Dendritic cell treated with granulocyte-macrophage colony-stimulating factor and Interleukin-4, amounts not matched to agents 40 ng/mL and 50 ng/mL, for 4 days (primary cell): ENCODE measurements around the gene ANKRD11.
"Not testable (repeated sequence)": the region's sequence is repeated elsewhere in the genome, so short reads cannot be mapped to it uniquely, and the experiment has no call there.

Experiments
- H3K27ac Mint-ChIP-seq: one replicate; pipeline ENCODE4 v1.8.0; 2022; ENCODE audit warnings: mild to moderate bottlenecking, mixed read lengths
- H3K27me3 Mint-ChIP-seq: one replicate; pipeline ENCODE4 v1.8.0; 2022; ENCODE audit warnings: mild to moderate bottlenecking, mixed read lengths
- H3K36me3 Mint-ChIP-seq: one replicate; pipeline ENCODE4 v1.8.0; 2022; ENCODE audit warnings: low read depth, mixed read lengths
- H3K4me1 Mint-ChIP-seq: one replicate; pipeline ENCODE4 v1.8.0; 2022; ENCODE audit warnings: low read depth, mixed read lengths
- H3K4me3 Mint-ChIP-seq: one replicate; pipeline ENCODE4 v1.8.0; 2022; ENCODE audit warnings: mild to moderate bottlenecking, moderate library complexity, mixed read lengths
- H3K9me3 Mint-ChIP-seq: one replicate; pipeline ENCODE4 v1.8.0; 2022; ENCODE audit warnings: mixed read lengths
- intact Hi-C: fragments of 100-400 bp; cut with micrococcal nuclease; formaldehyde crosslinking; loops from one replicate; pipeline ENCODE4 v1.15.0; 2022

Gene ANKRD11

DNA sequence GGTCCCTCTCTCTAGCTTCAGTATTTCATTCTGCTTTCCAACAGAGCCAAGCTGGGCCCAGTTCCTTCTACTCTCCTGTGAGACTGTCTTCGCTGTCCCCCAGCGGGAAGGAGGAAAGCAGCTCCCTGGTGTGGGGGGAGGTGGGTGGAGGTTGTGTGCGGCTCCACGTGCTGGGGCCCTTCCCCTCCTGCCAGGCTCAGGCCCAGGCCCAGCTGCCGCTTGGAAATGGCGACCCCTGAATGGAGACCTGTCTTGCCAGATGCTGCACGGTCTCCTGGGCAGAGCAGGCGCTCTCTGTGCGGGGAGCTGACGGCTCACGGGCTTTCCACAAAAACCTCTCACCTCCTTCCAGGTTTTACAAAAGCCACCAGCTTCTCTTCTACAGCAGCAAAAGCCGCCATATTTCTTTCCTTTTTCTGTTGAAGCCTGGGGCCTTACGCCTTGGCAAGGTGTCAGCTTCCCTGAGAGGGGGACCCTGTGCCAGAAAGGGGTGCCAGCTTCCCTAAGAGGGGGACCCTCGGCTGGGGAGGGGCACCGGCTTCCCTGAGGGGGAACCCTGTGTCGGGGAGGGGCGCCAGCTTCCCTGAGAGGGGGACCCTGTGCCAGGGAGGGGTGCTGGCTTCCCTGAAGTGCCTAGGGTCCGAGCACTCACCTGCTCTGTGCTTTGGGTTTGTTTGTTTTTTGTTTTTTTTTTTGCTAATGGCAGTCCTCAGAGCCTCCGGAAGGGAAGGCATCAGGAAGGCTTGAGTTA lies 225.4 kb downstream of the ANKRD11 start:
- no peak overlapping the region for H3K4me3 Mint-ChIP-seq
- peaks cover 9% of the 10 kb centered on the region for H3K4me1 Mint-ChIP-seq
- H3K27ac Mint-ChIP-seq = no peak overlapping the region
- intact Hi-C loops = no loop called here
- peaks cover 46% of the 10 kb centered on the region for H3K36me3 Mint-ChIP-seq
- peaks cover 3% of the 10 kb centered on the region for H3K27me3 Mint-ChIP-seq
- H3K9me3 Mint-ChIP-seq = no peaks in the 10 kb centered on the region

DNA sequence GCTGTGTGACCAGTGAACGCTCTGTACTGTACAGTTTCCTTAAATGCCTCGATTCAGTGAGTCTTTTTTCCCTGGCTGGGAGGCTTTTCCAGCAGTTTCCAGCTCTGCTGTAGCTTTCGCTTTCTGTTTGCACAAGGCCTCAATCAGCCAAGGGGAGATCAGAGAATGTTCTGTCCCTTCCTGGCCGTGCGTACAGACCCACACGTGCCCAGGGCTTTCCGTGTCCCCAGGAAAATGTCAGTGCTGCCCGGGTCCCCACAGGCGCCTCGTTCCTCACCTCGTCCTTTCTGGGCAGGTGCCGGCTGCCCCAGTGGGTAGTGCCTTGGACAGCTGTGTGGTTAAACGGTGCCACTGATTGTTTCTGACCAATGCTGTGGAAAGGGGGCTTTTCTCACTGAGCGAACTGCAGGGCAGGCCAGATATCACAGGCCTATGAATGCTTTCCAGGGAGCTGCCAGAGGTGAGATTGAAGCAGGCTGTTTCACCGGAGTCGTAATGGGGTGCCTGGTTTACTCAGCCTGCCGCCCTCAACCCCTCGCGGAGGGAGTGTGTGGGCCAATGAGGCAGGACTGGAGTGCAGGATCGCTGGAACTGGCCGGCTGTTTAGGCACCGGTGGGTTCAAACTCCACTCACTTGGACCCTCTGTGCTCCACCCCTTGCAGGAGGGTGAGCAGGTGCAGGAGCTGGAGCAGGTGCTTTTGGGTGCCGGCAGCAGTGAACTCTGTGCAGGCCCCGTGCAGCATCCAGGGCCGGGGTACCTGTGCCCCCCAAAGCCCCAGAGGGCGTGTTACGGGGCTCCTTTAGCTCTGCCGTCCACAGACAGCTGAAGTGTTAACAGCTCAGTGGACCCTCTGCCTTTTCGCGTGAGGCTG lies 228.4 kb downstream of the ANKRD11 start:
- Mint-ChIP-seq H3K27me3 (peaks cover 29% of the 10 kb centered on the region), H3K4me1 (peaks cover 21% of the 10 kb centered on the region), H3K27ac (no peak overlapping the region), H3K9me3 (no peaks in the 10 kb centered on the region), H3K4me3 (no peak overlapping the region), H3K36me3 (peaks cover 21% of the 10 kb centered on the region)
- intact Hi-C loops = no loop called here

DNA sequence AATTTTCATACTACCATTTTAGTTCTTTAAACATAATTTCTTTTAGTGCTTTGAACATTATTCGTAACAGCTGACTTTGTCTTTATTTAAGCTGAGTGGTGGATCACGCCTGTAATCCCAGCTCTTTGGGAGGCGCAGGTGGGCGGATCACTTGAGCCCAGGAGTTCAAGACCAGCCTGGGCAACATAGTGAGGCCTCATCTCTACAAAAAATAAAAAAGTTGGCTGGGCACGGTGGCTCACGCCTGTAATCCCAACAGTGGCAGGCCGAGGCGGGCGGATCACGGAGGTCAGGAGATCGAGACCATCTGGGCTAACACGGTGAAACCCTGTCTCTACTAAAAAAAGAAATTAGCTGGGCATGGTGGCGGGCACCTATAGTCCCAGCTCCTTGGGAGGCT lies 230.5 kb downstream of the ANKRD11 start:
- H3K36me3 Mint-ChIP-seq, intact Hi-C loops, H3K4me3 Mint-ChIP-seq, H3K27ac Mint-ChIP-seq, H3K9me3 Mint-ChIP-seq: not testable (repeated sequence)
- Mint-ChIP-seq H3K4me1 (peaks cover 34% of the 10 kb centered on the region), H3K27me3 (peaks cover 42% of the 10 kb centered on the region)

DNA sequence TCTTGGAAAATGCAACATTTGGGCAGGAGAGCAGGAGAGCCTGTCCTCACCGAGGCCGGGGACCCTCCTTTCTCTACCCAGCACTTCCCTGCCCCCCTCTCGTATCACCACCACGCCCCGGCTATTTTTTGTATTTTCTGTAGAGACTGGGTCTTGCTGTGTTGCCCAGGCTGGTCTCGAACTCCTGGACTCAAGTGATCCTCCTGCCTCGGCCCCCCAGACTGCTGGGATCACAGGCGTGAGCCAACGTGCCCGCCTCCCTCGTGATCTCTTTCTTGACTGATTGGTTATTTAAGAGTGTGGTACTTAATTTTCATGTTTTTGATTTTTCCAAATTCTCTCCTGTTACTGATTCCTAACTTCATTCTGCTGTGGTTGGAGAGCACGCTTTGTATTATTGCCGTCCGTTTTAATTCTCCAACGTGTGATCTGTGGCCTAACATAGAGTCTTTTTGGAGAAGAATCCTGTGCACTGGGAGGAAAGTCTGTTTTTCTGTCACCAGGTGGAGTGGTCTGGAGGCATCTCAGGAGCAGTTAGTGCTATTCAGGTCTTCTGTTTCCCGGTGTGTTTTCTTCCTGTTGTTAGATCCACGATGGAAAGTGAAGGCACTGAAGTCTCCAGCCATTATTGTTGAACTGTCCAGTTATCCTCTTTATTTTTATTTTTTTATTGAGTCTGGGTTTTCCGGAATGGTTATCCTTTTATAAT lies 232.4 kb downstream of the ANKRD11 start:
- peaks cover 42% of the 10 kb centered on the region for H3K27me3 Mint-ChIP-seq
- intact Hi-C loops = no loop called here
- H3K27ac Mint-ChIP-seq = peak overlapping the region; percentile 44
- no peaks in the 10 kb centered on the region for H3K36me3 Mint-ChIP-seq
- no peaks in the 10 kb centered on the region for H3K9me3 Mint-ChIP-seq
- H3K4me1 Mint-ChIP-seq = peaks cover 39% of the 10 kb centered on the region
- H3K4me3 Mint-ChIP-seq = peak overlapping the region; percentile 70

DNA sequence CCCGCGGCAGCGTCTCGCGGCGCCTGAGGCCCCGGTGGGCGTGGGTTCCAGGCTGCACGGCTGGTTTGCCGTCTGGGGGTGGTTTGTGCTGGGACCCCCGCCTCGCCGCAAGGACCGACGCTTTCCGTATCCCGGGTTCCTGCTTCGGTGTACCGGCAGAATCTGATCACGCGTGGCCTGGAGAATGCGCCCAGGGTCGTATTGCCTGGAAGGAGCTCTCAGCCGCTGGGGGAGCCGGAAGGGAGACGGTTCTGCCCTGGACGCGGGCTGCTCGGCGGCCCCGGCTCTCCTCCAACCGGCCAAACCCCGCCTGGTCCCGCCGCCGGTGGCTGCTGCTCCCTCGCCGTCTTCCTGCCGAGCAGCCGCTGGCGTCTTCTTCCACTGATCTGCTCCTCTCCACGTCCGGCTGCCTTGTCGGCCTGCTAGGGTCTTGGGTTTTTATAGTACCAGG lies 233.1 kb downstream of the ANKRD11 start:
- intact Hi-C loops = no loop called here
- H3K4me1 Mint-ChIP-seq = peaks cover 39% of the 10 kb centered on the region
- peaks cover 42% of the 10 kb centered on the region for H3K27me3 Mint-ChIP-seq
- H3K9me3 Mint-ChIP-seq = no peaks in the 10 kb centered on the region
- peak overlapping the region; percentile 70 for H3K4me3 Mint-ChIP-seq
- H3K27ac Mint-ChIP-seq = peak overlapping the region; percentile 44
- no peaks in the 10 kb centered on the region for H3K36me3 Mint-ChIP-seq

DNA sequence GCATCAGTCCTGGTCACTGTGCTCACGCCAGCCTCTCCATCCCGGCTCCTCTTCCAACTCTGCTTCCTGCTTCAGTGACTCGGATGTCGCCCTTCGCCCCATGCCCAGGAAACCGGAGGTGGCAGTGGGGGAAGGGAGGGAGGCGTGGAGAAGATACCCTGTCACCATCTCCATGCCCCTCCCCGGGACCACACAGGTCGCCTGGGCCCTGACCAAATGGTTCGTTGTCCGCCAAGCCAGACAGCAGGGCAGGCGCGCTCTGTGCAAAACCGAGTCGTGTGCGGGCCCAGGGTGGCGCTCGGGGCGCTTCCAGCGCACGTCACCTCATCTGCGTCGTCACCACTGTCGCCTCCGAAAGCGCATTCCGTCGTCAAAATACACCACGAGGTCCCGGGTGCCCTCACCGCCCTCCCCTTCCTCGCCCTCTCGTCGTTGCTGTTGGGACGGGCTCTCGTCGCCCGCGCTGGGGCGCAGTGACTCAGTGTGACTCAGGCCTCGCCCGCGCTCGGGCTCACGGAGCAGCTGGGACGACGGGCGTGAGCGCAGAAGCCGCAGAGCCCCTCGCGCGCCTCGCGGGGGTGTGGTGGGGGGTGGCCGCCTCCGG lies 233.6 kb downstream of the ANKRD11 start:
- intact Hi-C loops = no loop called here
- Mint-ChIP-seq H3K27ac (peak overlapping the region; percentile 44), H3K27me3 (peaks cover 43% of the 10 kb centered on the region), H3K36me3 (no peaks in the 10 kb centered on the region), H3K4me3 (peak overlapping the region; percentile 54), H3K9me3 (no peaks in the 10 kb centered on the region), H3K4me1 (peaks cover 34% of the 10 kb centered on the region)

DNA sequence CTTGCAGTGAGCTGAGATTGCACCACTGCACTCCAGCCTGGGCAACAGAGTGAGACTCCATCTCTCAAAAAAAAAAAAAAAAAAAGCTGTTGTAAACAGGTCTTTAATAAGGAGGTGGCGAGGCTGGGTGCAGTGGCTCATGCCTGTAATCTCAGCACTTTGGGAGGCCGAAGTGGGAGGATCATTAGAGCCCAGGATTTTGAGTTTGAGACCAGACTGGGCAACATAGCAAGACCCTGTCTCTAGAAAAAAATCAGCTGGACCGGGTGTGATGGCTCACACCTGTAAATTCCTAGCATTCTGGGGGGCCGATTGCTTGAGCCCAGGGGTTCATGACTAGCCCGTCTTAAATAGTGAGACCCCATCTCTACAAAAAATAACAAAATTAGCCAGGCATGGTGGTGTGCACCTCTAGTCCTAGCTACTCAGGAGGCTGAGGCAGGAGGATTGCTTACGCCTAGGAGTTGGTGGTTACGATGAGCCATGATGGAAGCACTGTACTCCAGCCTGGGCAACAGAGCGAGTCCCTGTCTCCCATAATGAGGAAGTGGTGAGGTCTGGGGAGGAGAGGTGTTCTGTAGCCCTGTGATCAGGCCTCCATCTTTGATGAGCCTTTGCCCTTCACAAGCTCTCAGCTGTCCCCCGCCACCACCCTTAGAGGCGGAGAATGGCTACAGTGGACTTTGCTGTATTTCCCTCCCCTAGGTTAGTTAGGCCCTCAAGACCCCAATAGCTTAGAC lies 236.6 kb downstream of the ANKRD11 start:
- Mint-ChIP-seq H3K36me3 (peaks cover 8% of the 10 kb centered on the region), H3K27me3 (peaks cover 47% of the 10 kb centered on the region), H3K4me1 (peaks cover 30% of the 10 kb centered on the region), H3K9me3 (peaks cover 13% of the 10 kb centered on the region), H3K27ac (no peak overlapping the region), H3K4me3 (no peak overlapping the region)
- intact Hi-C loops = no loop called here

DNA sequence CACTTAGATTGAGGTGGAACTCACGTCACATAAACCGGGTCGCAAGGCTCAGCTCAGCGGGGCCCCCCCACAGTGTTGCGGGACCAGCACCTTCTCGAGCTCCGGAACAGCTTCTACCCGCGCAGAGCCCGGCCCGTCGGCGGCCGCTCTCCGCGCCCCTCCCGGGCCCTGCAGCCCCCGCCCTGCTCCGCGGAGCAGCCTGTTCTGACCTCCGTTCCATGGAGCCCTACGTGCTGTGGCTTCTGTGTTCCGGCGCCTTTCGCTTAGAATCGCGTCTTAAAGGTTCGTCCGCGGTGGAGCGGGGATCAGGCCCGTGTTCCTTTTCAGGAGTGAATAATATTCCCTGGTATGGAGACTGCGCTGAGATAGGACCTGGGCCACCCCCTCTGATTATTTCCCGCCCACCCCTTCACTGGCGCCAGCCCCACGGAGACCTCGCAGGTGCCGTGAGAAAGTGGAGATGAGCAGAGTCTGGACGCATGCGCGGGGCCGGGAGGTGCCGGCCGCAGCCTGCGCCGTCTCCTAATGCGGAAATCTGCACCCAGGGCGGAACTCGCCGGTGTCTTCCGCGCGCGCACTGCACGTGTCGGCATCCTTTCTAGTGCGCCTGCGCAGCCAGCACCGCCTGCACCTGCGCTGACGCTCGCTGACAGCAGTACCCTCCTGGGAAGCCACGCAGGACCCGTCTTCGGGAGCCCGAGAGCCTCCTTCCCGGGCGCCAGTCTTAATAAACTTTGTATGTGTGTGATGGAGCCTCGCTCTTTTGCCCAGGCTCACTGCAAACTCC lies 242.0 kb downstream of the ANKRD11 start:
- intact Hi-C loops = no loop called here
- Mint-ChIP-seq H3K9me3 (peaks cover 13% of the 10 kb centered on the region), H3K27me3 (peaks cover 48% of the 10 kb centered on the region), H3K27ac (no peak overlapping the region), H3K4me1 (no peaks in the 10 kb centered on the region), H3K4me3 (peak overlapping the region; percentile 63), H3K36me3 (peaks cover 8% of the 10 kb centered on the region)

DNA sequence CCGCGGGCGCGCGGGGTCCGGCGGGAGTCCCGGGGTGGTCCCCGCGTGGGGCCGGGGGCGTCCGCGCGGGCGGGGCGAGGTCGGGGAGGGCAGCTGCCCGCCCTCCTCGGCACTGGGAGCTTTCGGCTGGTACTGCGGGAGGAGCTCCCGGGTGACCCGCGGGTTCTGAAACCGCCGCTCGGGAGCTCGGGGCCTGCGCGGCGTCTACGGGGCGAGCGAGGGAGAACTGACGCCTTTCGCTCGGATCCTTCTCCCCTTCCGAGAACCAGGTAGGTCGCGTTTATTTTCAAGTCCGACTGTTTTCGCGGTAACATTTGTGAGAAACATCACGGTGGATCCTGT lies 242.7 kb downstream of the ANKRD11 start:
- H3K4me1 Mint-ChIP-seq, intact Hi-C loops, H3K27ac Mint-ChIP-seq, H3K36me3 Mint-ChIP-seq: not testable (repeated sequence)
- Mint-ChIP-seq H3K27me3 (peaks cover 48% of the 10 kb centered on the region), H3K4me3 (peak overlapping the region; percentile 65), H3K9me3 (peaks cover 13% of the 10 kb centered on the region)

DNA sequence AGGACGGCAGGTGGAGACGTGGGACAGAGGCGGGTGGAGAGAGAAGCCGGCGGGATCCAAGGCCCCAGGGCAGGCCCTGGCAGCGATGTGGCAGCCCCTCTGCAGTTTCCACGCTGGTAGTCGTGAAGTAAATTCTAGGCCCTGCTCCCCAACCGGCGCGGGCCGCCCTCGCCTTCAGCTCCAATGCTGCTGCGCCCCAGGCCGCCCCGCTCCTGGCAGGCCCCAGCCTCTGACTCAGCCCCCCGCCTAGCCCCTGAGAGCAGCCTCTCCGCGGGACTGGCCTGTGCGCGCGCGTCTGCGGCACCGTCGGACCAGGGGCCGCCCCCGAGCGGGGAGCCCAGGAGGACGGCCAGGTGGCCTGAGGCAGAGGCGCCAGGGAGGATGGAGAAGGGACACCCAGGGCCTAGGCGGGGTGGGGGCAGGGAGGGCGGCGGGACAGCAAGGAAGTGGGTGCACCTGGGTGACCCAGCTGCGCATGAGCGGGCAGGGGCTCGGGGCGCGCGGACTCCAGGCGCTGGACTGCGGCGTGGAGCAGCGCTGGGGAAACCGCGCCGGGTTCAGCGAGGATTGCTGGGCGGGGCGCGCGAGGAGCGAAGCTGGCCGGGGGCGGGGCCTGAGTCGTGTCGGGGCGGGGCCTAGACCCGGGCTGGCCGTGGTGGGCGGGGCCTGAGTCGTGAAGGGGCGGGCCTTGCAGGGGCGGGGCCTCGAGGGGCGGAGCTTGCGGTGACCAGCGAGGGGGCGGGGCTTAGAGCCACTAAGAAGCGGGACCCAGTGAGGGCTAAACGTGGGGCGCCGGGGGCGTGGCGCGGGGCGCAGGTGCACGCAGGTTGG lies 243.2 kb downstream of the ANKRD11 start:
- intact Hi-C loops = no loop called here
- peaks cover 8% of the 10 kb centered on the region for H3K36me3 Mint-ChIP-seq
- peaks cover 49% of the 10 kb centered on the region for H3K27me3 Mint-ChIP-seq
- H3K4me3 Mint-ChIP-seq = peak overlapping the region; percentile 65
- peaks cover 5% of the 10 kb centered on the region for H3K4me1 Mint-ChIP-seq
- peaks cover 13% of the 10 kb centered on the region for H3K9me3 Mint-ChIP-seq
- no peak overlapping the region for H3K27ac Mint-ChIP-seq

DNA sequence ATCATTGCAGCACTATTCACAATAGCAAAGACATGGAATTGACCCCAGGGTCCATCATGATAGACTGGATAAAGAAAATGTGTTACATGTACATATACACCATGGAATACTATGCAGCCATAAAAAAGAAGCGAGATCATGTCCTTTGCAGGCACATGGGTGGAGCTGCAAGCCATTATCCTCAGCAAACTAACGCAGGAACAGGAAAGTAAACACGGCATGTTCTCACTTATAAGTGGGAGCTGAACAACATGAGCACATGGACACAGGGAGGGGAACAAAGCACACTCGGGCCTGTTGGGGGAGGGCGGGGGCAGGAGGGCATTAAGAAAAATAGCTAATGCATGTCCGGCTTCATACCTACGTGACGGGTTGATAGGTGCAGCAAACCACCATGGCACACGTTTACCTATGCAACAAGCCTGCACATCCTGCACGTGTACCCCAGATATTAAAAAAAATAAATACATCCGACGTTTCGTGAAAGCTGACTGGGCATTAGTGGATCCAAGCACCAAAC lies 243.9 kb downstream of the ANKRD11 start:
- Mint-ChIP-seq H3K36me3 (peaks cover 9% of the 10 kb centered on the region), H3K27ac (no peak overlapping the region), H3K27me3 (peaks cover 47% of the 10 kb centered on the region), H3K9me3 (peaks cover 13% of the 10 kb centered on the region), H3K4me1 (peaks cover 10% of the 10 kb centered on the region), H3K4me3 (peak overlapping the region; percentile 23)
- intact Hi-C loops = no loop called here

DNA sequence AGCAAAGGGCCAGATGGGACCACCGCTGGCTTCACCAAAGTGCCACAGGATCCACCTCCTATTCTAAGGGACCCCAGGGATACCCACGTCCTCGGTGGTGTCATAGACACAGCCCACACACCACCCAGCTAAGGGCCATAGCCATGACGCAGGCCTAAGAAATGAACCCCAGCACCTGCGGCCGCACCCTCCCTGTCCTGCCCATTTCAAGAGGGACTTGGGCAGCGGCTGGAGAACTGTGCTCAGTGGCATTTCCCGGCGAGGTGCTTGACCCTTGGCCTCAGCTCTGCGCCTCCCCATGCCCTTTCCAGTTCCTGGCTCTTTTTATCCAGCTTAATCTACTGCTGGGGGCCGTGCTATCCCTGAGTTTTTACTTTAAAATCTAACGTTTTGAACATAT lies 245.6 kb downstream of the ANKRD11 start:
- Mint-ChIP-seq H3K27ac (no peak overlapping the region), H3K36me3 (peaks cover 12% of the 10 kb centered on the region), H3K9me3 (peaks cover 4% of the 10 kb centered on the region), H3K4me3 (no peak overlapping the region), H3K4me1 (peaks cover 21% of the 10 kb centered on the region), H3K27me3 (peaks cover 36% of the 10 kb centered on the region)
- intact Hi-C loops = no loop called here
